GM18907 (cell line): ENCODE results near the gene TANGO2.

Experiments
- ATAC-seq: cut with Tn5 transposase; IDR thresholded peaks from one replicate; pipeline ENCODE4 v1.9.1; 2021; ENCODE audit warnings: mild to moderate bottlenecking, moderate library complexity; ENCODE audit not compliant: unreplicated experiment

Gene TANGO2

GRCh38 chr22:20011123-20011992 is 9.6 kb upstream of the TANGO2 start:
- ATAC-seq = no peak

- ATAC-seq = no peak
These were observed 8.7 kb upstream of the TANGO2 start for GRCh38 chr22:20011993-20012740.

GRCh38 chr22:20012741-20013331 is 8.1 kb upstream of the TANGO2 start:
- ATAC-seq = no peak

- no peak for ATAC-seq
These were observed 7.5 kb upstream of the TANGO2 start for GRCh38 chr22:20013382-20013871.

GRCh38 chr22:20014526-20015186 is 6.3 kb upstream of the TANGO2 start:
- no peak for ATAC-seq

GRCh38 chr22:20015187-20015625 is 5.7 kb upstream of the TANGO2 start:
- ATAC-seq = no peak

- ATAC-seq = no peak
These were observed 4.8 kb upstream of the TANGO2 start for GRCh38 chr22:20015971-20016733.

DNA sequence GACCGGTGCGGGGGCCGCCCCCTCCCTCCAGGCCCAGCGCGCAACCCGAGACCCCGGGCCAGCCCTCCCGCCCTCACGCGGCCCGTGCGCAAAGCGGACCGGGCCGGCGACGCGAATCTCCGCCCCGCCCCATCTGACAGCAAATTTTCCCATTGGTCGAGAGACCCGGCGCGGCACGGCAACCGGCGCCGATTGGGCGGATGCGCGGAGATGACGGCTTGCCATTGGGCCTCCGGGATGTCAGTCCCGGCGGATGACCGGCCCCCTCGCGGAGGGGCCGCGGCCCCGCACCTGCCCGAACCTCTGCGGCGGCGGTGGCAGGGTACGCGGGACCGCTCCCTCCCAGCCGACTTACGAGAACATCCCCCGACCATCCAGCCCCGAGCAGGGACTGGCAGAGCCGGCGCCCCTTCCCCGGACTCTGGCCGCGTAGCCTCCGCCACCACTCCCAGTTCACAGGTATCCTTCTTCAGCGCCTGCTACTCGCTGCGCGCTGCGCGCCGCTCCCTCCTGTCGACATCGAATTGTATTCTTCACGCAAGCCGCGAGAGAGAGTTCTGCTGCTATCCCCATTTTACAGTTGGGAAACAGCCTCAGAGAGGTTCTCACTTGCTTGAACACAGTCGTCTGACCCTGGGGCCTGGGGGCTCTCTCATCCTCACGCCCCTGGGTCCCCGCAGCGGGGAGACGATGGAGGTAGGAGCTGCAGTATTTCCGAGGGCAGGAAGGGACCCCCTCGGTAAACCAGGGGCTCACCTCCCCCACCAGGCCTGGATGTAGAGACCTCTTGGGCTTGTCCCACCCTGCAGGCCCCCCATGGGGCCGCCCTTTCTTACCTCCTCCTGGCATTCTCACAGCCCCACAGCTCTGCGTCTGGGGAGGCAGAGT is 3.9 kb upstream of the TANGO2 start, which contains the start of gene ARVCF:
Gene ARVCF, minus strand, starts transcription at position 90 of the 888 bp plus-strand sequence. CDS start 26,029 bp downstream, outside the sequence.
- peak; percentile 47 for ATAC-seq

DNA sequence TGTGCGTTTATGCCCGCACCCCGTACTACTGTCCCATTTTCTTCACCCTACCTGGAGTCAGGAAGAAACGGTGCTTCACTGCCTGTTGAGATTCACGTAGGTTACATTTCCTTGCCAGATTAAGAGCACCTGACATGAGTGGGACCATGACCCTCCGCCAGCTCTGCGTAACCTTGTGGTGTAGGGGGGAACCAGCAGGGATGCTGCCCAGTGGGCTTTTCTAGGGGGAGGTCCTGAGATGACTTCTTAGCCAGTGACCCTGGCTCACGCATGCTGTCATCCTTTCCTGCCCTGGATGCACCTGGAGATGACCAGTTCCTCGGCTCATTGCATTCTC is 3.3 kb upstream of the TANGO2 start:
- no peak for ATAC-seq

DNA sequence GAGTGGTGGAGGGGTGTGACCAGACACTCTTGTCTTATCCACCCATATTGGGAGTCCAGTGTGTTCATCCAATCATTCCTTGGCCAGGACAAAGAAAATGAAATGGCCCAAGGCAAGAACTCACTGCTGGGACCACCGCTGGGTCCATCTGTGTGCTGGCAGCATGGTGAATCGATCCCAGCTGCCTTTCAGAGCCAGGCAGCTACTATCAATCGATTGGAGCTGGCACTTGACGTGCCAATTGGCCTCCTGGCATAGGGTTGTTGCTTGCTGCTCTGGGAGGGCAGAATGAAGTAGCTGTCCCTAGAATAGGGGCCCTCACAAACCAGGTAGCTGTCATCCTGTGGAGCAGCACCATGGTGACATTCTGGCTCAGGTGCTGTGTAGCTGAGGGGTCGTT is 2.9 kb upstream of the TANGO2 start:
- ATAC-seq = no peak

GRCh38 chr22:20019661-20020532 is 1.0 kb upstream of the TANGO2 start:
- no peak for ATAC-seq

DNA sequence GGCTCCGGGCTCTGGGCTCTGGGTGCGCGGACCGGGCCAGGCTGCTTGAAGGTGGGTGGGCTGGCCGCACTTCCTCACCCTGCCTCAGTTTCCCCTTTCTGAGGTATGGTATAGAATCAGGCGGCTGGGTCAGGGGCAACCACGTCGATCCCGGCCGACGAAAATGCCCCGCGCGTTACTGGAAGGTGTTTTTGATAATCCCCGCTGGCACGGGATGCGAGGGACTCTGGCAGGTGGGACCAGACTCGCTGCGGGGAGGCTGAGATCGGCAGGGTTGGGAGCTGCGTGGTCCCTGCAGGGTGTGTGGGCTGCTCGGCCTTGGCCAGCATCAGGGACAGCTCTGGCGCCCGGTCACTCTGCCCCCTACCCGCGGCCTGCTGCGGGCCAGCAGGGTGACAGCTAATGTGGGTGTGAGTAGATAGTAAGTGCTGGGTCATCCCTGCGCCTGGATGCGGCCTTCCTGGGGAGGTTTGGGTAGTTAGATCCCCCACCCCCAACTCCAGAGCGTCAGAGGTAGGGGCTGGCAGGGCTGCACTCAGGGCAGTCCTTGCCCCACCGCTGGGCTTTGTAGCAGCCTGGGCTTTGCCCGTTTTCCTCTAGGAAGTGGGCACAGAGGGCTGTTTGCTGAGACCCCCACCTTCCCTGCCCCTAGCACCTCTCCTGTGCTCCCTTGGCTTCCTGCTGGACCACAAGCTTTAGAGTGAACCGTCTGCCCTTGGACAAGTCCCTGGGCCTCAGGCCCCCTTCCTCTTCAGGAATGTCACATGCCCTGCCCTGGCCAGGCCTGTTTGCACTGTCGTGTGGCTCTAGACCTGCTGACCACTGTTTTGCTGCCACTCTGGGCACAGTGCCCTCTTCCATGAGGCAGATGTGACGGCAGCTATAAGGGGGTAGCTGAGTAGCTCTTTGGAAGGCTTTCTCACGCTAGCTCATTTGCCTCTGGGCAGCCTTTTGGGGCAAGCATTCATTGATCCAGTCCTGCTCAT is 579 bp downstream of the TANGO2 start:
- ATAC-seq = peak; percentile 13

- ATAC-seq = no peak
These were observed 1.5 kb downstream of the TANGO2 start for GRCh38 chr22:20022231-20022977.

DNA sequence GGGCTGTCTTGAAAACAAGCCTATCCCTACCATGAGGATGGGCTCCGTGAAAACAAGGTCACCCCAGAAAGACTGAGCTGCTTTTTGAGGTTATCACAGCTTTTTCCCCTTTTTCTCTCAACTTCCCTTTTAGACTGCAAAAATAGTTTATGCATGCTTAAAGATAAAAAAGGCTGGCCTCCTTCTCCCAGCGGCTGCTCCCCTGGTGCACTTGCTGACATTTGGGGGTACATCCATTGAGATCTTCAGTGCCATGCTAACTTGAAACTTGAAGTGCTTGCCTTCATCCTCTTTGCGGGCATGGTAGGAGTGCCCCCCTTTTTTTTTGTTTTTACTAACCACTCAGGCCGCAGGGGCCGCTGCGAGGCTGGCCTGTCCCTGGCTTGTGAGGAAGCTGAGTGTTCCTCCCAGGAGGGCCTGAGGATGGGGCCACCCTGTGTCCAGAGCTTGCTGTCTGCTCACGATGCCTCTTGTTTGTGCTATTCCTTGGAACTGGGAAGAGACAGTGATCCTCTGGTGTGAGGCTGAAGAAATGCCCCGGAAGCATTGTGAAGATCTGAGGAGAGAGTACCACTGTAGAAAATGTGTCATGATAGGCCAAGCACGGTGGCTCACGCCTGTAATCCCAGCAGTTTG is 2.2 kb downstream of the TANGO2 start:
- no peak for ATAC-seq

DNA sequence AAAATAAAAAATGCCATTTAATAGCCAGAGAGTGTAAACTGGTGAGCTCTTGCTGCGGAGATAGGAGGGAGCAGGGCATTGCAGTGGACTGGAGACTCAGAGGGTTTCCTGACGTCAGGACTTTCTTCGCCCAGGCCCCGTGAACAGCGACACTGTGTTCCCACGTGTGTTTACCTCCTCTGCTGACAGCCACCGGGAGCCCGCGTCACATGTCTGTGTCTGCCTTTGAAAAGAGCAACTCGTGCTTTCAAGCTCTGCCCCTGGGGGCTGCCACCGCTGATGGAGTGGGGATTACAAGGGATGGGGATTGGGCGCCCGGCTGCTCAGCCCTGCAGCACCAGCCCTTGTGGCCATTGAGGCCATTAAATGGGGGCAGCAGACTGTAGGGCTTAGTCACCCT is 3.3 kb downstream of the TANGO2 start:
- no peak for ATAC-seq
